A673 (cell line): ENCODE results near the gene NOCT.

Experiments used
- EZH2 ChIP-seq: fragments of 200-600 bp; sonication (generic); IDR thresholded peaks from 2 replicates; pipeline ENCODE4 v1.6.1; 2017; ENCODE audit warnings: borderline replicate concordance, low read depth, mild to moderate bottlenecking, mixed read lengths, antibody characterized with exemption, low read length; ENCODE audit not compliant: poor library complexity, severe bottlenecking
- TF ChIP-seq, protein P1 (sequence below): fragments of 300-800, 200-600 bp; sonication (generic); conservative IDR thresholded peaks from 2 replicates; pipeline ENCODE4 v1.5.1; 2017; ENCODE audit warnings: low read depth, mild to moderate bottlenecking, antibody characterized with exemption, low read length, moderate library complexity, mixed read lengths

DNA sequence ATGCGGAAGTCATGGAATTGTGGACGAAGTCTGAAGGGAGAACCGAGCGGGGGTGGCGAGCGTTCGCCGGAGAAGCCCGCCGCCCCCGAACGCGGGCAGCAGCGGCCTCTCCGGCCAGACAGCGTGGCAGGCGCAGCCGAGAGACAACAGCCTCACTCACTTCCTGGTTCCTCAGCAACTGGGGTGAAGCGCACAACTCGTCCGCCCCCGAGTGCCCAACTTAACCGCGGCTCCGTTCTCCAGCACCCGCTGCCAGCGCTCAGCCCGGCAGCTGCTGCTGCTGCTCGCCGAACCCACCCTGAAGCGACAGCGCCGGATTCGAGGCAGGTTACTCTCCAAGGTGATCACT lies 68.0 kb downstream of the NOCT start:
- TF ChIP-seq EZH2, result no peak
- TF ChIP-seq, protein P1, sequence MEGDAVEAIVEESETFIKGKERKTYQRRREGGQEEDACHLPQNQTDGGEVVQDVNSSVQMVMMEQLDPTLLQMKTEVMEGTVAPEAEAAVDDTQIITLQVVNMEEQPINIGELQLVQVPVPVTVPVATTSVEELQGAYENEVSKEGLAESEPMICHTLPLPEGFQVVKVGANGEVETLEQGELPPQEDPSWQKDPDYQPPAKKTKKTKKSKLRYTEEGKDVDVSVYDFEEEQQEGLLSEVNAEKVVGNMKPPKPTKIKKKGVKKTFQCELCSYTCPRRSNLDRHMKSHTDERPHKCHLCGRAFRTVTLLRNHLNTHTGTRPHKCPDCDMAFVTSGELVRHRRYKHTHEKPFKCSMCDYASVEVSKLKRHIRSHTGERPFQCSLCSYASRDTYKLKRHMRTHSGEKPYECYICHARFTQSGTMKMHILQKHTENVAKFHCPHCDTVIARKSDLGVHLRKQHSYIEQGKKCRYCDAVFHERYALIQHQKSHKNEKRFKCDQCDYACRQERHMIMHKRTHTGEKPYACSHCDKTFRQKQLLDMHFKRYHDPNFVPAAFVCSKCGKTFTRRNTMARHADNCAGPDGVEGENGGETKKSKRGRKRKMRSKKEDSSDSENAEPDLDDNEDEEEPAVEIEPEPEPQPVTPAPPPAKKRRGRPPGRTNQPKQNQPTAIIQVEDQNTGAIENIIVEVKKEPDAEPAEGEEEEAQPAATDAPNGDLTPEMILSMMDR, result no peak; the same call in 1 of the 2 replicates
